SJSA1 (cell line): Measurements from ENCODE around the gene CARD9. TPM values are rescaled to one million over a fixed set of nuclear protein-coding genes. Genes with fewer than 3 reads are reported as not detected.
"Not testable (repeated sequence)": the region's sequence is repeated elsewhere in the genome, so short reads cannot be mapped to it uniquely, and the experiment has no call there.

Experiments
- DNase-seq, 2 experiments: peaks; one replicate each; pipeline ENCODE4 v3.0.0-alpha.2; 2015 to 2020; ENCODE audit warnings: low spot score in 2 of 2, low read depth in 1 of 2
- H3K27ac ChIP-seq: fragments of 250-450 bp; sonication (Bioruptor Pico); 2 replicates; pipeline ENCODE4 v1.5.1; 2020; ENCODE audit warnings: mild to moderate bottlenecking, moderate library complexity
- H3K27me3 ChIP-seq: fragments of 250-450 bp; sonication (Bioruptor Pico); replicated peaks from 2 replicates; pipeline ENCODE4 v1.5.1; 2020; ENCODE audit warnings: mild to moderate bottlenecking, moderate library complexity
- H3K36me3 ChIP-seq: fragments of 250-450 bp; sonication (Bioruptor Pico); 2 replicates; pipeline ENCODE4 v1.5.1; 2020; ENCODE audit warnings: mild to moderate bottlenecking
- H3K4me1 ChIP-seq: fragments of 250-450 bp; sonication (Bioruptor Pico); replicated peaks from 2 replicates; pipeline ENCODE4 v1.6.1; 2021; ENCODE audit warnings: mild to moderate bottlenecking
- H3K4me3 ChIP-seq: fragments of 250-450 bp; sonication (Bioruptor Pico); 2 replicates; pipeline ENCODE4 v1.5.1; 2020; ENCODE audit warnings: mild to moderate bottlenecking
- H3K9me3 ChIP-seq: fragments of 250-450 bp; sonication (Bioruptor Pico); replicated peaks from 2 replicates; pipeline ENCODE4 v1.5.1; 2020; ENCODE audit warnings: mild to moderate bottlenecking
- total RNA-seq: library from RNA; depleted of rRNA; stranded (reverse); fragments of >200 nt; shearing (Covaris generic); gene quantifications from 2 replicates; pipeline ENCODE4 v1.2.3, GENCODE V29; 2014

The CARD9 gene
- total RNA-seq, 1 experiment from 2014 or later = 0.32 TPM

GRCh38 chr9:136322756-136323330 lies 50.6 kb downstream of the CARD9 start:
- Histone ChIP-seq H3K9me3 (no peaks in the 10 kb centered on the region), H3K4me1 (peaks cover 32% of the 10 kb centered on the region), H3K4me3 (no peak overlapping the region), H3K27ac (no peak overlapping the region), H3K36me3 (no peaks in the 10 kb centered on the region), H3K27me3 (no peaks in the 10 kb centered on the region)
- DNase-seq = no peak

DNA sequence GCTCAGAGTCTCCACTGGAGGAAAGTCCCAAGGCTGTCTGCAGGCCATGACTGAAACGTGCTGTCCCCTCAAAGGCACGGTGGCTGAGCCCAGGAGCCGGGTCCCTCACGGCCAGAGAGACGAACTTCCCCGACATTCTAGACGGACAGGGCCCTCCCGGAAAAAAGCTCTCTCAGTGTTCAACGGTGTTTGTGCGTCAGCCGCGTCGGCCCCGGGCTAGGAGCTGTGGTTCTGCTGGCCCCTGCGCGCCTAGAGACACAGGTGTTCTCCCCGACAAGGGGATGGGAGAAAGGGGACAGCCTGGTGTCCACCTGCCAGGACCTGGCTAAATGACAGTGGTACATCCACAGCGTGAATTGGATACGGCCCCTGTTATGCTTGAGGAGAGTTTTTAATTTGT lies 51.9 kb downstream of the CARD9 start:
- no peak for DNase-seq
- Histone ChIP-seq H3K4me3 (no peak overlapping the region), H3K9me3 (no peaks in the 10 kb centered on the region), H3K27ac (no peak overlapping the region), H3K27me3 (no peaks in the 10 kb centered on the region), H3K4me1 (peaks cover 26% of the 10 kb centered on the region), H3K36me3 (no peaks in the 10 kb centered on the region)

GRCh38 chr9:136320972-136321371 lies 52.5 kb downstream of the CARD9 start:
- not testable (repeated sequence) for DNase-seq, H3K36me3 ChIP-seq, H3K27me3 ChIP-seq, H3K9me3 ChIP-seq, H3K27ac ChIP-seq, H3K4me3 ChIP-seq
- peaks cover 21% of the 10 kb centered on the region for H3K4me1 ChIP-seq

GRCh38 chr9:136319955-136320354 lies 53.5 kb downstream of the CARD9 start:
- H3K36me3 ChIP-seq, H3K27ac ChIP-seq, H3K27me3 ChIP-seq, H3K9me3 ChIP-seq, DNase-seq, H3K4me3 ChIP-seq: not testable (repeated sequence)
- H3K4me1 ChIP-seq = peaks cover 10% of the 10 kb centered on the region

- not testable (repeated sequence) for H3K27ac ChIP-seq, H3K4me1 ChIP-seq, H3K27me3 ChIP-seq, H3K4me3 ChIP-seq, H3K36me3 ChIP-seq, DNase-seq
- peaks cover 10% of the 10 kb centered on the region; the same call in 1 of the 2 replicates for H3K9me3 ChIP-seq
Observed at GRCh38 chr9:136319244-136319643, 54.2 kb downstream of the CARD9 start.

DNA sequence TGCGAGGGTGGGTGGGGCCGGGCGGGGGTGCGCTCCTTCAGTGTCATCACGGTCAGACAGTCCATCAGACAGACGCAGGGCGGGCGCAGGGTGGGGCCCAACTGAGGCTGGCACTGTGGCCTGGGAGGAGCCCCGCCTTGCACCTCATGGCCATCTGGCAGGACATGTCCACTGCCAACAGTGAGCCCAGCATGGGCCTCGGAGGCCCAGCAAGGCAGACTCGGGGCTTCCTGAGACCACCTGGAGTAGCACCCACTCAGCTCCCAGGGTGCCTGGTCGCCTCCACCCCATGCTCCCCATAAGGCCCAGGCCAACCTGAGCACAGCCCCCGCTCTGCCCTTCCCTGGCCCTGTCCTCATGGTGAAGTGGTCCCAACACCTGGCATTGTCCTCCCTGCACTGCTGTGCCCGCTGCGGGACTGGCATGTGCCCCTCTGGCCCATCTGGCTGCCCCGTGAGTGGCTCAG lies 54.7 kb downstream of the CARD9 start:
- H3K27me3 ChIP-seq = no peaks in the 10 kb centered on the region
- H3K4me3 ChIP-seq = no peak overlapping the region
- H3K36me3 ChIP-seq = no peaks in the 10 kb centered on the region
- no peak for DNase-seq
- no peaks in the 10 kb centered on the region; the same call in 1 of the 2 replicates for H3K4me1 ChIP-seq
- no peak overlapping the region for H3K27ac ChIP-seq
- peaks cover 10% of the 10 kb centered on the region; the same call in 1 of the 2 replicates for H3K9me3 ChIP-seq

DNA sequence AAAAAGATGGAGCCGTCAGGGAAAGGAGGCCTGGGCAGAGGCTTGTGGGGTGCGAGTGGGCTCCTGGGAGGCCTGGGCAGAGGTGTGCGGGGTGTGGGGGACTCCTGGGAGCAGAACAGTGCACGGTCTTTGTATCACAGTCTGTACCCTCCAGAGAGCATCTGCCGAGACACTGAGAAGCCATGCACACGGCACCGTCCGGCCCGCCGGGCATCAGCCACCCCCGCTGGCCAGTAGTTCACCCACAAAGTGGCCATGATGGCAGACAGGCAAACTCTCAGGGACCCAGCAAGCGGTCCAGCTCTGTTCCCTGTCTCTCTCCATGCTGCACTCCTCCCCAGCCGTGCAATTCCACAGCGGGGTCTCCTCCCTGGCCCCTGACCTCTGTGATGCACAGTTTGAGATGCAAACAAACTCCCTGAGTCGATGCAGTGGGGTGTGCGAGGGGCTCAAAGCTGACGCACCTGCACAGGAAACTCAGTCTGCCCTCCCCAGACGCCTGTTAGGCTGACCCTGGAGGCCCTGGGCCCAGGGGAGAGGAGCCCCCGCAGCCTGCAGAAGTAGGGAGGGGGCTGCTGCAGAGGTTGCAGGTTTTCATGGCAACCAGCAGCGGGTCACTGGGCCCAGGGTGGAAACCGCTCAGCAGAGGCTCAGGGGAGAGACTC lies 55.2 kb downstream of the CARD9 start:
- peaks cover 10% of the 10 kb centered on the region; the same call in 1 of the 2 replicates for H3K9me3 ChIP-seq
- DNase-seq = no peak
- H3K36me3 ChIP-seq = no peaks in the 10 kb centered on the region
- no peaks in the 10 kb centered on the region for H3K4me1 ChIP-seq
- H3K27me3 ChIP-seq = no peaks in the 10 kb centered on the region
- no peak overlapping the region for H3K4me3 ChIP-seq
- H3K27ac ChIP-seq = no peak overlapping the region

DNA sequence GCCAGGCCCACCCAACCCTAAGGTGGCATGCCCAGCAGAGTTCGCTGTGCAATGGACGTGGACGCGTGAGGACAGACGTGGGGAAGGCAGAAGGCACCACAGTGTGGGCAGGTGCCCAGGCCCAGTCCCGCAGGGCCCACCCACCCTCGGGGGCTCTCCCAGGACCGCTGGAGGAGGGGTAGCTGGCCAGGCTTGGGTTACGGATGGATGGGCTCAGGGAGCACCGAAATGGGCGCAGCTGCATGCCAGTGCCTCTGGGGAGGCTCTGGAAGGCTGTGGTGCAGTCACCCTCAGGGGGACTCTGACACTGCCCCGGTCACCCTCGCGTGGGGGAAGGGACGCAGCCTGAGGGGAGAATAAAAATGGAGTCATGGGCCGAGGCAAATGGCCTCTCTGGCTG lies 55.8 kb downstream of the CARD9 start:
- no peak for DNase-seq
- H3K4me1 ChIP-seq = no peaks in the 10 kb centered on the region
- peaks cover 10% of the 10 kb centered on the region; the same call in 1 of the 2 replicates for H3K9me3 ChIP-seq
- H3K4me3 ChIP-seq = no peak overlapping the region
- no peak overlapping the region for H3K27ac ChIP-seq
- no peaks in the 10 kb centered on the region for H3K36me3 ChIP-seq
- H3K27me3 ChIP-seq = no peaks in the 10 kb centered on the region

GRCh38 chr9:136316896-136317676 lies 56.4 kb downstream of the CARD9 start:
- Histone ChIP-seq H3K4me1 (no peaks in the 10 kb centered on the region), H3K36me3 (no peaks in the 10 kb centered on the region), H3K27ac (no peak overlapping the region), H3K4me3 (no peak overlapping the region), H3K9me3 (peaks cover 10% of the 10 kb centered on the region; the same call in 1 of the 2 replicates), H3K27me3 (no peaks in the 10 kb centered on the region)
- DNase-seq = no peak

- Histone ChIP-seq H3K4me1 (no peaks in the 10 kb centered on the region), H3K4me3 (no peak overlapping the region), H3K9me3 (peaks cover 10% of the 10 kb centered on the region; the same call in 1 of the 2 replicates), H3K27ac (no peak overlapping the region), H3K27me3 (no peaks in the 10 kb centered on the region), H3K36me3 (no peaks in the 10 kb centered on the region)
- no peak for DNase-seq
Observed at GRCh38 chr9:136316271-136316751, 57.2 kb downstream of the CARD9 start.

GRCh38 chr9:136314944-136315343 lies 58.5 kb downstream of the CARD9 start:
- H3K9me3 ChIP-seq = peaks cover 10% of the 10 kb centered on the region; the same call in 1 of the 2 replicates
- no peak overlapping the region for H3K27ac ChIP-seq
- H3K36me3 ChIP-seq = no peaks in the 10 kb centered on the region
- no peak for DNase-seq
- no peak overlapping the region for H3K4me3 ChIP-seq
- H3K4me1 ChIP-seq = no peaks in the 10 kb centered on the region
- no peaks in the 10 kb centered on the region for H3K27me3 ChIP-seq

GRCh38 chr9:136314056-136314416 lies 59.4 kb downstream of the CARD9 start:
- H3K36me3 ChIP-seq = no peaks in the 10 kb centered on the region
- H3K9me3 ChIP-seq = peaks cover 10% of the 10 kb centered on the region; the same call in 1 of the 2 replicates
- H3K27ac ChIP-seq = no peak overlapping the region
- no peaks in the 10 kb centered on the region for H3K27me3 ChIP-seq
- H3K4me1 ChIP-seq = no peaks in the 10 kb centered on the region
- DNase-seq = no peak
- H3K4me3 ChIP-seq = no peak overlapping the region
